Measurements from ENCODE around the gene FURIN.

Gene FURIN

GRCh38 chr15:90879730-90880366 is 11.5 kb downstream of the FURIN start:
- DNase-seq, result no peak
- in situ Hi-C loops (cut with MboI; ENCODE audit: low pct_unique_long_range_greater_than_20kb, low sequenced_read_pairs), result loop anchor here (25.0 kb wide), 1 partner anchor 243 kb away; no protein-coding TSS in a partner anchor

DNA sequence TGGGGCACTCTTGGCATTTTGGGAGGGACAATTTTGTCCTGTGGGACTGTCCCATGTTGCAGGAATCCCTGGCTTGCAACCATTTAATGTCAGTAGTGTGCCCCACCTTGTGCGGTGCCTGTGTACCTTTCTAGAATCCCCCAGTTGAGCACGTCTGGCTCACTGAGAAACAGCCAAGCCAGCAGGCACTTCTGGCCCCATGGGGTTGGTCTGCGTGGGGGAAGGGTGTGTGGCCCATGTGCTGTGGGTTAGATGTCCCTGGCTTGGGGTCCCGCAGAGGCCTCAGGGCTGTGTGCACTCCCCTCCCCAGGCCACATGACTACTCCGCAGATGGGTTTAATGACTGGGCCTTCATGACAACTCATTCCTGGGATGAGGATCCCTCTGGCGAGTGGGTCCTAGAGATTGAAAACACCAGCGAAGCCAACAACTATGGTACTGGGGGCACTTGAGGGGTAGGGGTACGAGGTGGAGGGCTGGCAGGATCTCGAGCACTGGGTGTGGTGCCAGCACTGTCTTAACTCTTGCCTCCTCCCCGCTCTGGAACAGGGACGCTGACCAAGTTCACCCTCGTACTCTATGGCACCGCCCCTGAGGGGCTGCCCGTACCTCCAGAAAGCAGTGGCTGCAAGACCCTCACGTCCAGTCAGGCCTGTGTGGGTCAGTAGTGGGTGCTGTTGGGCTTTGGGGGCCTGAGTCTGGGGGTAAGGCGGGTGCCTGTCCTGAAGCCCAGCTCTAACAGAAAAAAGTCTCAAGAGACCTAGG is 12.2 kb downstream of the FURIN start:
- no peak for DNase-seq
- in situ Hi-C loops (cut with MboI; ENCODE audit: low pct_unique_long_range_greater_than_20kb, low sequenced_read_pairs), result loop anchor here (25.0 kb wide), 1 partner anchor 243 kb away; no protein-coding TSS in a partner anchor

DNA sequence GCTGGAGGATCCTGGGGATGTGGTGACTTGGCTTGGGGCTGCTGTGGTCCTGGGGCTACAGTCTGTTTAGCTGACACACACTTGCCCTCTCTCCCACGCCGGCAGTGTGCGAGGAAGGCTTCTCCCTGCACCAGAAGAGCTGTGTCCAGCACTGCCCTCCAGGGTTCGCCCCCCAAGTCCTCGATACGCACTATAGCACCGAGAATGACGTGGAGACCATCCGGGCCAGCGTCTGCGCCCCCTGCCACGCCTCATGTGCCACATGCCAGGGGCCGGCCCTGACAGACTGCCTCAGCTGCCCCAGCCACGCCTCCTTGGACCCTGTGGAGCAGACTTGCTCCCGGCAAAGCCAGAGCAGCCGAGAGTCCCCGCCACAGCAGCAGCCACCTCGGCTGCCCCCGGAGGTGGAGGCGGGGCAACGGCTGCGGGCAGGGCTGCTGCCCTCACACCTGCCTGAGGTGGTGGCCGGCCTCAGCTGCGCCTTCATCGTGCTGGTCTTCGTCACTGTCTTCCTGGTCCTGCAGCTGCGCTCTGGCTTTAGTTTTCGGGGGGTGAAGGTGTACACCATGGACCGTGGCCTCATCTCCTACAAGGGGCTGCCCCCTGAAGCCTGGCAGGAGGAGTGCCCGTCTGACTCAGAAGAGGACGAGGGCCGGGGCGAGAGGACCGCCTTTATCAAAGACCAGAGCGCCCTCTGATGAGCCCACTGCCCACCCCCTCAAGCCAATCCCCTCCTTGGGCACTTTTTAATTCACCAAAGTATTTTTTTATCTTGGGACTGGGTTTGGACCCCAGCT is 13.0 kb downstream of the FURIN start:
- in situ Hi-C loops (cut with MboI; ENCODE audit: low pct_unique_long_range_greater_than_20kb, low sequenced_read_pairs), result loop anchor here (25.0 kb wide), 1 partner anchor 244 kb away; no protein-coding TSS in a partner anchor
- DNase-seq, result no peak

GRCh38 chr15:90881978-90882721 is 13.8 kb downstream of the FURIN start:
- no peak for DNase-seq
- in situ Hi-C loops (cut with MboI; ENCODE audit: low pct_unique_long_range_greater_than_20kb, low sequenced_read_pairs), result loop anchor here (25.0 kb wide), 1 partner anchor 245 kb away; no protein-coding TSS in a partner anchor

- DNase-seq, result no peak
- in situ Hi-C loops (cut with MboI; ENCODE audit: low pct_unique_long_range_greater_than_20kb, low sequenced_read_pairs), result loop anchor here (25.0 kb wide), 1 partner anchor 246 kb away; no protein-coding TSS in a partner anchor
These were observed 14.6 kb downstream of the FURIN start for GRCh38 chr15:90882781-90883525.

GRCh38 chr15:90883526-90883975 is 15.2 kb downstream of the FURIN start:
- in situ Hi-C loops (cut with MboI; ENCODE audit: low pct_unique_long_range_greater_than_20kb, low sequenced_read_pairs), result loop anchor here (25.0 kb wide), 1 partner anchor 246 kb away; no protein-coding TSS in a partner anchor
- no peak for DNase-seq

DNA sequence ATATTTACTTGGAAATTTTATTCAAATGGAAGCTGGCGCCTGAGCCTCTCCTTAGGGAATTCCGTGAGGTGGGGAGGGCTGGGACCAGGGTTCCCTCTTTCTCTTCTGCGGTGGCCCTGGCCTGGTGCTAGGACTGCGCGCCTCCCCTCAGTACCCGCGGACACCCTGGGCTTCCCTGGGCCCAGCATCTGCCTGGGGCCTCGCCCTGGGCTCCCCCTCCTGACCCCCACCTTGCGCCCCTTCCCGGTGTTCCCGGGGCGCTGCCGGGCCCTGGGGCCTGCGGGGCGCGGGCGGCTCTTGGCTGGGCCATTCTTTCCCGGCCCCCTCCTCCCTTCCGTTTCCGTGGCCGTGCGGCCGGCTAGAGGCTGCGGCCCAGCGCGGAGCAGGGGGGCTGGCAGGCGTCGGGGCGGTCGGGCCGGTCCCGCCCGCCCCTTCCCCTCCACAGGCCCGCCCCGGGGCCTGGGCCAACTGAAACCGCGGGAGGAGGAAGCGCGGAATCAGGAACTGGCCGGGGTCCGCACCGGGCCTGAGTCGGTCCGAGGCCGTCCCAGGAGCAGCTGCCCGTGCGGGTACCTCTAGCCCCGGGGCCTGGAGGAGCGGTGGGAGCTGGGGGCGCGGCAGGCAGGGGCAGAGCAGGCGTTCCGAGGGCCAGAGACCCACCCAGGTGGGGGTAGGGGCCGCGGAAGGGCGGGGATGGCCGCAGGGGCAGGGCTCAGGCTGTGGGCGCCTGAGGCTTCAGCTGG is 15.8 kb downstream of the FURIN start, which contains the start of gene FES:
Gene FES, plus strand, starts transcription at position 529 of the 743 bp plus-strand sequence. CDS start 542 bp downstream, outside the sequence.
- peak; percentile 75 for DNase-seq

GRCh38 chr15:90884719-90885431 is 16.5 kb downstream of the FURIN start:
- in situ Hi-C loops (cut with MboI; ENCODE audit: low pct_unique_long_range_greater_than_20kb, low sequenced_read_pairs), result loop anchor here (25.0 kb wide), 1 partner anchor 248 kb away; no protein-coding TSS in a partner anchor
- DNase-seq, result peak; percentile 29

More for the DNA sequence above, 15.8 kb downstream of the FURIN start, which contains the start of gene FES:
- in situ Hi-C loops (cut with MboI; ENCODE audit: low pct_unique_long_range_greater_than_20kb, low sequenced_read_pairs), result loop anchor here (25.0 kb wide), 1 partner anchor 247 kb away; no protein-coding TSS in a partner anchor

DNA sequence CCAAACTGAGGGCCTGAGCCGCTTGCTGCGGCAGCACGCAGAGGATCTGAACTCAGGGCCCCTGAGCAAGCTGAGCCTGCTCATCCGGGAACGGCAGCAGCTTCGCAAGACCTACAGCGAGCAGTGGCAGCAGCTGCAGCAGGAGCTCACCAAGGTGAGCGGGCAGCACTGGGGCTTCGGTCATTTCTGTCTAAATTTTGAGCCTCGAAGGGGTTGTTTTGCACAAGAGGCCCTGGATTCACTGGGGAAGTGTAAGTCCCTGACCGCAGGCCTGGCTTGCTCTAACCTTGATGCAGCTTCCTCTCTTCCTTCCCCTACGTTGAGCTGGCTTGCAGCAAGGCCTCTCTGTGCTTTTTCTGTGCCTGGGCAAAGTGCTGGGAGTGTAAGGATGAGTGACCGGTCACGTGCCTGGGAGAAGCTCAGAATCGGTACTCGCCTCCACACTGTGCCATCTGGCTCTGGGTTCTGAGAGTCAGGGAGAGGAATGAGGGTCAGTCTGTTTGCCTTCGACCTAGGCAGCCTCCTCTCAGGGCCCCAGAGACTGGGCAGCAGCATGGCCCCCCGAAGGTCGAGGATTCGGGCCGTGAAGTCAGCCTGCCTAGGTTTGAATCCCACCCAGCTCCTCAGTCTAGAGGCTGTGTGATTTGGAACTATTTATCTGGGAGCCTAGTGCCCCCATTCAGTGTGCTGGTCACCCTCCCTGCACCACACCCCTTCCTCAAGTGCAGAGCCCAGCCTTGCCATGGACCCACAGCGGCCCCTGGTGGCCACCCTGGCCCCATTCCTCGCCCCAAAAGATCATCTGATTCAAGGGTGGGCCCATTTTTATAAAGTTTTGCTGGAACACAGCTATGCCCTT is 17.3 kb downstream of the FURIN start:
- in situ Hi-C loops (cut with MboI; ENCODE audit: low pct_unique_long_range_greater_than_20kb, low sequenced_read_pairs), result loop anchor here (25.0 kb wide), 1 partner anchor 248 kb away; no protein-coding TSS in a partner anchor
- DNase-seq, result peak; percentile 86

DNA sequence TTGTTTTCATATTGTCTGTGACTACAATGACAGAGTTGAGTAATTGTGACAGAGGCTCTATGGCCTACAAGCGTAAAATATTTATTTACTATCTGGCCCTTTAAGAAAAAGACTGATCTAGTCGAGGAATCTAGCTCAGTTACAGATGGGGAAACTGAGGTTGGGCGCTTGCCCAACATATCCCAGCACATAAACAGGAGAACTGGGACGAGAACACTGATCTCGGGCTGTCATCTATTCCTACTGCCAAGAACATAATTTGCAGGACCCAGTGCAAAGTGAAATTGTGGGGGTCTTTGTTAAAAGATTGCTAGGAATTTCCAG is 17.9 kb downstream of the FURIN start:
- no peak for DNase-seq
- in situ Hi-C loops (cut with MboI; ENCODE audit: low pct_unique_long_range_greater_than_20kb, low sequenced_read_pairs), result loop anchor here (25.0 kb wide), 1 partner anchor 249 kb away; no protein-coding TSS in a partner anchor

DNA sequence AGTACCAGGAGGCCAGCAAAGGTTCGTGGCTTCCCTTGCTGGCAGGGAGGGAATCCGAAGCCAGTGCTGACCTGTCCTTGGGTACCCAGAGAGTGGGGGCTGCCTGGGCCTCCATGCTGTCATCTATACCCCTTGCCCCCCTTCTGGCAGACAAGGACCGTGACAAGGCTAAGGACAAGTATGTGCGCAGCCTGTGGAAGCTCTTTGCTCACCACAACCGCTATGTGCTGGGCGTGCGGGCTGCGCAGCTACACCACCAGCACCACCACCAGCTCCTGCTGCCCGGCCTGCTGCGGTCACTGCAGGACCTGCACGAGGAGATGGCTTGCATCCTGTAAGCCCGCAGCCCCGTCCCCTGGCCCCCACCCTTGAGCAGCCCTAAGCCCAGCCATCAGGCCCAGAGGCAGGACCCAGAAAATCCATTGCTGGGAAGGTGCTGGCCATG is 18.7 kb downstream of the FURIN start:
- in situ Hi-C loops (cut with MboI; ENCODE audit: low pct_unique_long_range_greater_than_20kb, low sequenced_read_pairs), result loop anchor here (25.0 kb wide), 1 partner anchor 250 kb away; no protein-coding TSS in a partner anchor
- DNase-seq, result no peak

DNA sequence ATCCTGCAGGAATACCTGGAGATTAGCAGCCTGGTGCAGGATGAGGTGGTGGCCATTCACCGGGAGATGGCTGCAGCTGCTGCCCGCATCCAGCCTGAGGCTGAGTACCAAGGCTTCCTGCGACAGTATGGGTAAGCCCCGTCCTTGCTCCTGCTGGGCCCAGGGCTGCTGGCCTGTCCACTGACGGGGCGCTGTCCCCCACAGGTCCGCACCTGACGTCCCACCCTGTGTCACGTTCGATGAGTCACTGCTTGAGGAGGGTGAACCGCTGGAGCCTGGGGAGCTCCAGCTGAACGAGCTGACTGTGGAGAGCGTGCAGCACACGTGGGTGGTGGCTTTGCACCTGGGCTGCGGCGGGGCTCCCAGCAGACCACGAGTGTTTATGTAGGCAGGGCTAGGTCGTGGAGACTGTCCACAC is 20.9 kb downstream of the FURIN start:
- in situ Hi-C loops (cut with MboI; ENCODE audit: low pct_unique_long_range_greater_than_20kb, low sequenced_read_pairs), result loop anchor here (25.0 kb wide), 1 partner anchor 252 kb away; no protein-coding TSS in a partner anchor
- DNase-seq, result no peak

DNA sequence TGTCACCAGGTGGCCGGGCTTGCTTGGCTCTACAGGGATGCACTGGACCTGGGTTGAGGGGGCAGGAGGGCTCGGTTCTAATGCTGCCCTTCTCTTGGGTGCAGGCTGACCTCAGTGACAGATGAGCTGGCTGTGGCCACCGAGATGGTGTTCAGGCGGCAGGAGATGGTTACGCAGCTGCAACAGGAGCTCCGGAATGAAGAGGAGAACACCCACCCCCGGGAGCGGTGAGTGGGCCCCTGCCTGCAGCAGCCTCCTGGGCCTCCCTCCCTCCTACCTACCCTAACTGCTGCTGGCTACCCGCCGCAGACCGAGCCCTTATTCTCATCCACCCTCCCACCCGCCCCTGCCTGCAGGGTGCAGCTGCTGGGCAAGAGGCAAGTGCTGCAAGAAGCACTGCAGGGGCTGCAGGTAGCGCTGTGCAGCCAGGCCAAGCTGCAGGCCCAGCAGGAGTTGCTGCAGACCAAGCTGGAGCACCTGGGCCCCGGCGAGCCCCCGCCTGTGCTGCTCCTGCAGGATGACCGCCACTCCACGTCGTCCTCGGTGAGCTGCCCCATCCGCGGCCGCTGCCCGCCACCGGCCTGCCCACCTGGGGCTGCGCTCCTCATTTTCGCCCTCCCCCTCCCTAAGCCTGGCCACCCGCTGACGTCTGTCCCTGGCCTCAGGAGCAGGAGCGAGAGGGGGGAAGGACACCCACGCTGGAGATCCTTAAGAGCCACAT is 21.5 kb downstream of the FURIN start:
- in situ Hi-C loops (cut with MboI; ENCODE audit: low pct_unique_long_range_greater_than_20kb, low sequenced_read_pairs), result loop anchor here (25.0 kb wide), 1 partner anchor 253 kb away; no protein-coding TSS in a partner anchor
- no peak for DNase-seq

- no peak for DNase-seq
- in situ Hi-C loops (cut with MboI; ENCODE audit: low pct_unique_long_range_greater_than_20kb, low sequenced_read_pairs), result loop anchor here (25.0 kb wide), 1 partner anchor 254 kb away; no protein-coding TSS in a partner anchor
These were observed 22.5 kb downstream of the FURIN start for GRCh38 chr15:90890839-90891238.
